Measurements from ENCODE around the gene DOCK2.

The DOCK2 gene

DNA sequence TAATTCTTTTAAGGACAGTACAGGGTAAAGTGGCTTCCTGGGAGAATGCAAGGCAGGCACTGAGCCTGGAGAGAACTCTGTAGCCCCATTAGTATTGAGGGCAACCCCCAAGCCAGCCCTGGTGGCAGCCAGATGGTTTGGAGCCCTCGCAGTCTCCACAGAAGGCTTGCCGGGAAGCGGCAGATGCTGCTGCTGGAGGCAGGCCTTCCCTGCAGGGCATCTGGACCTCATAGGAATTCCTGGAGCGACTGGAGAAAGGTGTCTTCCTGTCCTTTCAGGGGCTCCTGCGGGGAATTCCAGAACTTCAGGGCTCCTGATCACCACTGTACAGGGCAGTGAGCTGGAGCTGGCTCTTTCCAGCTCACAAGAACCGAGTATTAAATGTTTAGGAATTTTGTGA lies 175.7 kb downstream of the DOCK2 start:
- no peak overlapping the region for H3K4me2 ChIP-seq (ENCODE audit: low read depth, low read length)

DNA sequence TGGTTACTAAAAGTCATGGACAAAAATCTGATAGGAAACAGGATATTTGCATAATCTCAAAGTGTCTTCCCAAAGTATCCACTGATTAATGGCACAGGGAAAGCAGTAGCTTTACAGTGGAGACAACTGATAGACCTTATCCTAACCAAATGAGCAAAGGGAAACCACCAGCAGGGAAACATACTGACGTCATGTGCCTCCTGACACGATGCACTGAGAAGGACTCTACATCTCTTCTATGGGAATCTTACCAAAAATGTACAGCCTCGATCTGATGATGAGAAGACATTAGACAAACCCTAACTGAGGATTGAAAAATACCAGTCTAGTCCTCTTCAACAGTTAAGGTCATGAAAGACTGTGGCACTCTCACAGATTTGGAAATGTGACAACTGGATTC lies 177.0 kb downstream of the DOCK2 start:
- no peaks in the 10 kb centered on the region for H3K9me2 ChIP-seq (replicated peaks; ENCODE audit: insufficient read depth, low read length)
- H3K36me3 ChIP-seq (replicated peaks; ENCODE audit: insufficient read depth, low read length), result no peaks in the 10 kb centered on the region
- H3K4me3 ChIP-seq (ENCODE audit: low read length), result no peak overlapping the region
- no peak for TF ChIP-seq EZH2 (optimal IDR thresholded peaks at IDR 0.05; ENCODE audit: low read depth, low read length)
- no peak for TF ChIP-seq EZH2phosphoT487 (IDR thresholded peaks at IDR 0.05; ENCODE audit: low read length)
- H3K27ac ChIP-seq (ENCODE audit: low read length), result no peak overlapping the region
- no peaks in the 10 kb centered on the region for H3K9me3 ChIP-seq (replicated peaks; ENCODE audit: insufficient read depth, low read length)
- H3K4me2 ChIP-seq (ENCODE audit: low read depth, low read length), result no peak overlapping the region
- no peaks in the 10 kb centered on the region for H3F3A ChIP-seq (ENCODE audit: insufficient read depth, low read length)
- H3K79me2 ChIP-seq (ENCODE audit: low read length), result no peaks in the 10 kb centered on the region; the same call in 1 of the 2 replicates
- H3K9ac ChIP-seq (ENCODE audit: low read length), result no peak overlapping the region
- H3K4me1 ChIP-seq (ENCODE audit: low read length), result no peaks in the 10 kb centered on the region
- no peaks in the 10 kb centered on the region for H3K27me3 ChIP-seq (replicated peaks; ENCODE audit: insufficient read depth, low read length)
- H4K20me1 ChIP-seq (ENCODE audit: insufficient read depth, low read length), result no peaks in the 10 kb centered on the region
- DNase-seq, result no peak
- no peak overlapping the region for H2AFZ ChIP-seq (ENCODE audit: low read length)

More for the DNA sequence above, 175.7 kb downstream of the DOCK2 start:
- H3K27me3 ChIP-seq (replicated peaks; ENCODE audit: insufficient read depth, low read length), result no peaks in the 10 kb centered on the region
- no peaks in the 10 kb centered on the region for H4K20me1 ChIP-seq (ENCODE audit: insufficient read depth, low read length)
- no peak overlapping the region for H3K9ac ChIP-seq (ENCODE audit: low read length)
- no peak overlapping the region for H3K27ac ChIP-seq (ENCODE audit: low read length)
- no peaks in the 10 kb centered on the region for H3K36me3 ChIP-seq (replicated peaks; ENCODE audit: insufficient read depth, low read length)
- TF ChIP-seq, protein P1, sequence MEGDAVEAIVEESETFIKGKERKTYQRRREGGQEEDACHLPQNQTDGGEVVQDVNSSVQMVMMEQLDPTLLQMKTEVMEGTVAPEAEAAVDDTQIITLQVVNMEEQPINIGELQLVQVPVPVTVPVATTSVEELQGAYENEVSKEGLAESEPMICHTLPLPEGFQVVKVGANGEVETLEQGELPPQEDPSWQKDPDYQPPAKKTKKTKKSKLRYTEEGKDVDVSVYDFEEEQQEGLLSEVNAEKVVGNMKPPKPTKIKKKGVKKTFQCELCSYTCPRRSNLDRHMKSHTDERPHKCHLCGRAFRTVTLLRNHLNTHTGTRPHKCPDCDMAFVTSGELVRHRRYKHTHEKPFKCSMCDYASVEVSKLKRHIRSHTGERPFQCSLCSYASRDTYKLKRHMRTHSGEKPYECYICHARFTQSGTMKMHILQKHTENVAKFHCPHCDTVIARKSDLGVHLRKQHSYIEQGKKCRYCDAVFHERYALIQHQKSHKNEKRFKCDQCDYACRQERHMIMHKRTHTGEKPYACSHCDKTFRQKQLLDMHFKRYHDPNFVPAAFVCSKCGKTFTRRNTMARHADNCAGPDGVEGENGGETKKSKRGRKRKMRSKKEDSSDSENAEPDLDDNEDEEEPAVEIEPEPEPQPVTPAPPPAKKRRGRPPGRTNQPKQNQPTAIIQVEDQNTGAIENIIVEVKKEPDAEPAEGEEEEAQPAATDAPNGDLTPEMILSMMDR (IDR thresholded peaks at IDR 0.05; ENCODE audit: low read length), result no peak
- TF ChIP-seq EZH2 (optimal IDR thresholded peaks at IDR 0.05; ENCODE audit: low read depth, low read length) (no peak), EZH2phosphoT487 (IDR thresholded peaks at IDR 0.05; ENCODE audit: low read length) (no peak)
- no peaks in the 10 kb centered on the region for H3K9me2 ChIP-seq (replicated peaks; ENCODE audit: insufficient read depth, low read length)
- no peaks in the 10 kb centered on the region for H3K9me3 ChIP-seq (replicated peaks; ENCODE audit: insufficient read depth, low read length)
- no peaks in the 10 kb centered on the region for H3K4me1 ChIP-seq (ENCODE audit: low read length)
- no peak overlapping the region for H2AFZ ChIP-seq (ENCODE audit: low read length)
- H3K79me2 ChIP-seq (ENCODE audit: low read length), result no peaks in the 10 kb centered on the region; the same call in 1 of the 2 replicates
- H3F3A ChIP-seq (ENCODE audit: insufficient read depth, low read length), result no peaks in the 10 kb centered on the region
- H3K4me3 ChIP-seq (ENCODE audit: low read length), result no peak overlapping the region
- no peak for DNase-seq

DNA sequence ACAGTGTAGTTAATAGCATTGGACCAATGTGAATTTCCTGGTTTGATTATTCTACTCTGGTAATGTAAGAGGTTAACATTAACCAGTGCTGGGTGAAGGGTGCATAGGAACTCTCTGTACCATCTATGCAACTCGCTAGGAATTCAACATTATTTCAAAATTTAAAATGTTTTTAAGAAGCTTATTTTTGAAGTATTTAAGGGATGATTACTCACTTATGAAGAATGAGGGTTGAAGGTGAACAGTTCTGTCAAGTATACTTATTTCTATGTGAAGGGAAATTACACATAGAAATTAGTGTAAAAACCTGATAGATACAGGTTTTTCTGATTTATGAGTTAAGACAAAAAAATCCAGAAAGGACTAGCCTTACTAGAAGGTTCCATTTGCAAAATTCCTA lies 177.4 kb downstream of the DOCK2 start:
- no peaks in the 10 kb centered on the region for H3K9me3 ChIP-seq (replicated peaks; ENCODE audit: insufficient read depth, low read length)
- no peaks in the 10 kb centered on the region for H3K27me3 ChIP-seq (replicated peaks; ENCODE audit: insufficient read depth, low read length)
- H3K36me3 ChIP-seq (replicated peaks; ENCODE audit: insufficient read depth, low read length), result no peaks in the 10 kb centered on the region
- no peak overlapping the region for H3K9ac ChIP-seq (ENCODE audit: low read length)
- no peak overlapping the region for H2AFZ ChIP-seq (ENCODE audit: low read length)
- no peaks in the 10 kb centered on the region for H3K4me1 ChIP-seq (ENCODE audit: low read length)
- no peak overlapping the region for H3K27ac ChIP-seq (ENCODE audit: low read length)
- H3K4me3 ChIP-seq (ENCODE audit: low read length), result no peak overlapping the region
- H3F3A ChIP-seq (ENCODE audit: insufficient read depth, low read length), result no peaks in the 10 kb centered on the region
- no peaks in the 10 kb centered on the region for H4K20me1 ChIP-seq (ENCODE audit: insufficient read depth, low read length)
- TF ChIP-seq EZH2phosphoT487 (IDR thresholded peaks at IDR 0.05; ENCODE audit: low read length) (no peak), EZH2 (optimal IDR thresholded peaks at IDR 0.05; ENCODE audit: low read depth, low read length) (no peak)
- TF ChIP-seq, protein P1 (IDR thresholded peaks at IDR 0.05; ENCODE audit: low read length), result no peak
- no peaks in the 10 kb centered on the region for H3K9me2 ChIP-seq (replicated peaks; ENCODE audit: insufficient read depth, low read length)
- no peak for DNase-seq
- H3K4me2 ChIP-seq (ENCODE audit: low read depth, low read length), result no peak overlapping the region
- H3K79me2 ChIP-seq (ENCODE audit: low read length), result no peaks in the 10 kb centered on the region; the same call in 1 of the 2 replicates

DNA sequence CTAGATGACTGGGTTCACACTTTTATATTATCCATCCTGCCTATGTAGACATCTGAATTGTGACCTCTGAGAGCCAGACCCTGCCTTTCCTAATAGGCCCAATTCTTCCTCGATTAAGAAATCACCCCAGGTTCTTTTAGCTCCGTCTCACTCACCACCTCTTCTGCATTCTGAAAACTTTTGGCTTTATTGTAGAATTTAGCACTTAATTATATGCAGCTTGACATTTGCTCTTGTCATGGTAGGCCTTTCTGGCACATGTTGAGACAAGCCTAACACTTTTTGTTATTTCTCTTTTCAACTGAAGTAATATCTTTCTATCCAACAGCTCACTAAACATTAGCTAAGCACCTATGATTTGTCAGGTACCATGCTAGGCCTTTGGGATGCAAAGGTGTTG lies 180.0 kb downstream of the DOCK2 start:
- DNase-seq, result no peak
- no peaks in the 10 kb centered on the region for H4K20me1 ChIP-seq (ENCODE audit: insufficient read depth, low read length)
- H3F3A ChIP-seq (ENCODE audit: insufficient read depth, low read length), result no peaks in the 10 kb centered on the region
- H3K9me3 ChIP-seq (replicated peaks; ENCODE audit: insufficient read depth, low read length), result no peaks in the 10 kb centered on the region
- H3K4me3 ChIP-seq (ENCODE audit: low read length), result no peak overlapping the region
- no peaks in the 10 kb centered on the region for H3K27me3 ChIP-seq (replicated peaks; ENCODE audit: insufficient read depth, low read length)
- H3K27ac ChIP-seq (ENCODE audit: low read length), result no peak overlapping the region
- H3K4me1 ChIP-seq (ENCODE audit: low read length), result no peaks in the 10 kb centered on the region
- H2AFZ ChIP-seq (ENCODE audit: low read length), result no peak overlapping the region
- H3K36me3 ChIP-seq (replicated peaks; ENCODE audit: insufficient read depth, low read length), result no peaks in the 10 kb centered on the region
- TF ChIP-seq, protein P1 (IDR thresholded peaks at IDR 0.05; ENCODE audit: low read length), result no peak
- TF ChIP-seq EZH2phosphoT487 (IDR thresholded peaks at IDR 0.05; ENCODE audit: low read length) (no peak), EZH2 (optimal IDR thresholded peaks at IDR 0.05; ENCODE audit: low read depth, low read length) (no peak)
- H3K9me2 ChIP-seq (replicated peaks; ENCODE audit: insufficient read depth, low read length), result no peaks in the 10 kb centered on the region
- H3K4me2 ChIP-seq (ENCODE audit: low read depth, low read length), result no peak overlapping the region
- no peak overlapping the region for H3K9ac ChIP-seq (ENCODE audit: low read length)
- no peaks in the 10 kb centered on the region; the same call in 1 of the 2 replicates for H3K79me2 ChIP-seq (ENCODE audit: low read length)

Data from MM.1S (cell line).